GM21423 (cell line): ENCODE measurements around the gene TXNDC16.
"Not testable (repeated sequence)": the region's sequence is repeated elsewhere in the genome, so short reads cannot be mapped to it uniquely, and the experiment has no call there.

Source experiments
- ATAC-seq: cut with Tn5 transposase; IDR thresholded peaks from one replicate; pipeline ENCODE4 v1.9.1; 2021; ENCODE audit warnings: mild to moderate bottlenecking, moderate library complexity; ENCODE audit not compliant: unreplicated experiment

The TXNDC16 gene

GRCh38 chr14:52545584-52546317 lies 6.6 kb downstream of the TXNDC16 start:
- ATAC-seq = no peak

GRCh38 chr14:52538623-52539022 lies 13.7 kb downstream of the TXNDC16 start:
- ATAC-seq = no peak

GRCh38 chr14:52536269-52536668 lies 16.0 kb downstream of the TXNDC16 start:
- no peak for ATAC-seq

- ATAC-seq = no peak
These were observed 20.8 kb downstream of the TXNDC16 start for GRCh38 chr14:52531481-52531880.

- no peak for ATAC-seq
These were observed 25.3 kb downstream of the TXNDC16 start for GRCh38 chr14:52527052-52527451.

- no peak for ATAC-seq
These were observed 29.5 kb downstream of the TXNDC16 start for GRCh38 chr14:52522581-52523345.

GRCh38 chr14:52522033-52522432 lies 30.3 kb downstream of the TXNDC16 start:
- ATAC-seq = no peak

GRCh38 chr14:52514046-52514811 lies 38.1 kb downstream of the TXNDC16 start:
- no peak for ATAC-seq

- ATAC-seq = no peak
These were observed 39.1 kb downstream of the TXNDC16 start for GRCh38 chr14:52513249-52513648.

GRCh38 chr14:52494444-52494843 lies 57.9 kb downstream of the TXNDC16 start:
- ATAC-seq = no peak

GRCh38 chr14:52485350-52485960 lies 66.8 kb downstream of the TXNDC16 start:
- no peak for ATAC-seq

GRCh38 chr14:52481864-52482263 lies 70.4 kb downstream of the TXNDC16 start:
- no peak for ATAC-seq

GRCh38 chr14:52473557-52473956 lies 78.7 kb downstream of the TXNDC16 start:
- no peak for ATAC-seq

GRCh38 chr14:52472728-52473127 lies 79.6 kb downstream of the TXNDC16 start:
- ATAC-seq = no peak

- not testable (repeated sequence) for ATAC-seq
These were observed 80.1 kb downstream of the TXNDC16 start for GRCh38 chr14:52472251-52472650.

- ATAC-seq = no peak
These were observed 84.6 kb downstream of the TXNDC16 start for GRCh38 chr14:52467515-52468266.

GRCh38 chr14:52464175-52464574 lies 88.1 kb downstream of the TXNDC16 start:
- no peak for ATAC-seq

GRCh38 chr14:52463375-52463774 lies 88.9 kb downstream of the TXNDC16 start:
- no peak for ATAC-seq

GRCh38 chr14:52461721-52462120 lies 90.6 kb downstream of the TXNDC16 start:
- ATAC-seq = no peak

GRCh38 chr14:52458721-52459085 lies 93.6 kb downstream of the TXNDC16 start:
- no peak for ATAC-seq
